ENCODE results near the gene DDIT4L.

- no peak for TF ChIP-seq EP300 (IDR thresholded peaks at IDR 0.05)
- no peak for TF ChIP-seq CTCF (IDR thresholded peaks at IDR 0.05)
- no peak for TF ChIP-seq POLR2A (IDR thresholded peaks at IDR 0.05)
- no peak for TF ChIP-seq POLR2AphosphoS5 (IDR thresholded peaks at IDR 0.05)
Observed at GRCh38 chr4:100166297-100167039, 23.8 kb downstream of the DDIT4L start.
